Measurements from ENCODE around the gene LRRC38. TPM values are rescaled to one million over a fixed set of nuclear protein-coding genes. Genes with fewer than 3 reads are reported as not detected.
"Not testable (repeated sequence)": the region's sequence is repeated elsewhere in the genome, so short reads cannot be mapped to it uniquely, and the experiment has no call there.

Gene LRRC38, protein sequence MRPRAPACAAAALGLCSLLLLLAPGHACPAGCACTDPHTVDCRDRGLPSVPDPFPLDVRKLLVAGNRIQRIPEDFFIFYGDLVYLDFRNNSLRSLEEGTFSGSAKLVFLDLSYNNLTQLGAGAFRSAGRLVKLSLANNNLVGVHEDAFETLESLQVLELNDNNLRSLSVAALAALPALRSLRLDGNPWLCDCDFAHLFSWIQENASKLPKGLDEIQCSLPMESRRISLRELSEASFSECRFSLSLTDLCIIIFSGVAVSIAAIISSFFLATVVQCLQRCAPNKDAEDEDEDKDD
- not detected in 2 replicates for total RNA-seq

DNA sequence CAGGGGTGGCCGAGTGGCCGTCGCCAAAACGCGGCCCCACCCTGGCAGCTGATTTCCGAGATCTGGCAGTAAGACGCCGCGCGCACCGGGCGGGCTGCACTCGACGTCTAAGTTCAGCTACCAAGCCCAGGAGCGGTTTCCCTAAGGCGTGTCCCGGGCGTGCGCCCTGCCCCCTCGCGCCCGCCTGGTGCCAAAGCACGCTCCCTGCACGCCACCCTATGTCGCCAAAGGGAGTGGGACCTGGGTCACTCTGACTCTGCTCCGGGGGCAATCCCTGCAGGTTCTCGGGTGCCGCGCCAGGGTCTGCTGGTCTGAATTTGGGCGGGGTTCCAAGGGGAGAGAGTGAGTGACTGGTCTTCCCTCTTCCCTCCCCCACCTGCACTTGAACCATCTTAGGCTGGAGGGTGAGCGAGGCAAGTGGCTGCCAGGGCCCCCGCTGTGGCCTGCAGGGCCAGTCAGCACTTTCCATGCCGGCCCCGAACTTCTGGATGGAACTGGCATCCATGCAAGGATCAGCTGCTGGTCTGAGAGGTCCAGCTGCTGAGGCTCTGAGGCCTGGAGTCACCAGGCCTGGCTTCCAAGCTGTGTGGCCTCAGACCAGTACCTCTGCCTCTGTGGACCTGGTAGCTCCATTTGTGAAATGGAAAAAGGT, at the start of gene LRRC38:
Gene LRRC38 (minus strand): TSS at position 109 of the 652 bp plus-strand sequence. CDS start 410 bp downstream, outside the sequence.
- peaks cover under 1% of the 10 kb centered on the region for H3K9me3 Mint-ChIP-seq
- H3K4me3 Mint-ChIP-seq = no peak within 1 kb of the TSS
- H3K36me3 Mint-ChIP-seq (ENCODE audit: low read depth) = no peaks in the 10 kb centered on the region
- no peak for DNase-seq (ENCODE audit: low spot score)
- intact Hi-C loops (cut with micrococcal nuclease) = no loop called here
- peaks cover 23% of the 10 kb centered on the region for H3K27me3 Mint-ChIP-seq (ENCODE audit: insufficient read depth)
- H3K4me1 Mint-ChIP-seq (ENCODE audit: low read depth) = no peaks in the 10 kb centered on the region
- no peak within 1 kb of the TSS for H3K27ac Mint-ChIP-seq

DNA sequence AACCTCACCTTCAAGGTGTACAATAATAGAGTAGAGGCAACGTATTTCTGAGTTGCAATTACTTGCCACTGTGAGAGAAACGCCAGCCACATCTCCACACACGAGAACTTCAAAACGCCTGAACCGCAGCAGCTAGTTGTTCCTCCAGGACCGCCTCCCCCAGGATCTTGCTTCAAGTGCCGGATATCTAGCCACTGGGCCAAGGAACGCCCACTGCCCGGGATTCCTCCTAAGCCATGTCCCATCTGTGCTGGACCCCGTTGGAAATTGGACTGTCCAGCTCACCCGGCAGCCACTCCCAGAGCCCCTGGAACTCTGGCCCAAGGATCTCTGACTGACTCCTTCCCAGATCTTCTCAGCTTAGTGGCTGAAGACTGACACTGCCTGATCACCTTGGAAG, 49.2 kb upstream of the LRRC38 start:
- intact Hi-C loops (cut with micrococcal nuclease); H3K27me3 Mint-ChIP-seq (ENCODE audit: insufficient read depth); H3K36me3 Mint-ChIP-seq (ENCODE audit: low read depth); H3K4me3 Mint-ChIP-seq; H3K4me1 Mint-ChIP-seq (ENCODE audit: low read depth); DNase-seq (ENCODE audit: low spot score); H3K9me3 Mint-ChIP-seq; H3K27ac Mint-ChIP-seq: not testable (repeated sequence)

DNA sequence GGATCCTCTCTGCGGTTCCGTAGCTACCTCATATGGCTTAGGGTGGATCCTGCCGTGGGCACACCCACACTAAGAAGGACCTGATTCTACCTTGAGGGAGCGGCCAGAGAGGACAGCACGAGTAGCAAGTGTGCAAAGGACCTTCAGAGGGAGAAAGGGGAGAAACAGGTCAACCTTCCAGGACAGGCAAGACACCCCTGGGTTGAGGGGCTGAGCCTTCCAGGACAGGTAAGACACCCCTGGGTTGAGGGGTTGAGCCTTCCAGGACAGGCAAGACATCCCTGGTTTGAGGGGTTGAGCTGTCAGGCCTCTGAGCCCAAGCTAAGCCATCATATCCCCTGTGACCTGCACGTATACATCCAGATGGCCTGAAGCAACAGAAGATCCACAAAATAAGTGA, 46.7 kb upstream of the LRRC38 start:
- Mint-ChIP-seq H3K27ac (no peak overlapping the region), H3K9me3 (no peaks in the 10 kb centered on the region), H3K4me3 (no peak overlapping the region), H3K36me3 (ENCODE audit: low read depth) (no peaks in the 10 kb centered on the region), H3K27me3 (ENCODE audit: insufficient read depth) (peaks cover 2% of the 10 kb centered on the region), H3K4me1 (ENCODE audit: low read depth) (no peaks in the 10 kb centered on the region)
- intact Hi-C loops (cut with micrococcal nuclease) = no loop called here
- no peak for DNase-seq (ENCODE audit: low spot score)

DNA sequence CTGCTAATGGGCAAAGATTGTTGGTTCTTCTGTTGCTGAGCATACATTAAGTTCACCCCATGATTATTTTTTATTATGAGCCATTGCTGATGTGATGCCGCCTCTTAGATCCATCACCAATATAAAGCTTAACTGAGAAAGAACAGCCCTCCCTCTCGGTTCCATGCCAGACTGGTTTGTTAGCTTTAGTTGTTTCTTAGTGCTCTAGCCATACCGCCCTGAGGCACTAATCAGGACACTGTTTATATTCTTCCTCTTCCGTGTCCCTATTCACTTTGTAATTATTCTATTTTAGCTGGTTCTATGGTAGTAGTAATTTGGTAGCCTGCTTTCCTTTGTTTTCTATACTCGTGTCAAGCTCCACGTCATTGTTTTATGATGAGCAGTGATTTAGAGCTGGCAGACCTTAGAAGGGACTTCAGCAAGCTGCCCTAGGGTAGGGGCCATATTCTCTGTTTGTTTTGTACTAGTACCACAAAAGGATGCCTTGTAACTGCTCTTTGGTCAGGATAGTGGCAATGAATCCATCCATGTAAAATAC, 42.5 kb upstream of the LRRC38 start:
- H3K4me1 Mint-ChIP-seq (ENCODE audit: low read depth) = no peaks in the 10 kb centered on the region
- intact Hi-C loops (cut with micrococcal nuclease) = no loop called here
- no peak for DNase-seq (ENCODE audit: low spot score)
- H3K27ac Mint-ChIP-seq = no peak overlapping the region
- no peaks in the 10 kb centered on the region for H3K9me3 Mint-ChIP-seq
- no peak overlapping the region for H3K4me3 Mint-ChIP-seq
- no peaks in the 10 kb centered on the region for H3K36me3 Mint-ChIP-seq (ENCODE audit: low read depth)
- peaks cover 2% of the 10 kb centered on the region for H3K27me3 Mint-ChIP-seq (ENCODE audit: insufficient read depth)

DNA sequence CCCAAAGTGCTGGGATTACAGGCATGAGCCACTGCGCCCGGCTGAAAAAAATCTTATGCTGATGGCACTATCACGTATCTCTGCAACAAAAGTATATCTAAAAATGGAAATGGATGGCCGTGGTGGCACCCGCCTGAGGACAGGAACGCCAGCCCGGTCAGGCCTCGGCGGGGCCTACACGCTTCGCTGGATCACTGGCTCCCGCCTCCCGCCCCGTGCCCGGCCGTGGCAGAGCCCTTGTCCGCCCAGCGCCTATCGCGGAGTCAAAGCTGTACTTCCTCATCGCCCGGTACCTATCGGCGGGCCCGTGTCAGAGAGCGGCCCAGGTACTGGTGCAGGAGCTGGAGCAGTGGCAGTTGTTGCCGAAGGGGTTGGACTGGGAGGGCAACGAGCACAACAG, 41.0 kb upstream of the LRRC38 start:
- no peak for DNase-seq (ENCODE audit: low spot score)
- no peak overlapping the region for H3K27ac Mint-ChIP-seq
- H3K4me1 Mint-ChIP-seq (ENCODE audit: low read depth) = no peaks in the 10 kb centered on the region
- no peak overlapping the region for H3K4me3 Mint-ChIP-seq
- peaks cover 2% of the 10 kb centered on the region for H3K27me3 Mint-ChIP-seq (ENCODE audit: insufficient read depth)
- intact Hi-C loops (cut with micrococcal nuclease) = no loop called here
- no peaks in the 10 kb centered on the region for H3K36me3 Mint-ChIP-seq (ENCODE audit: low read depth)
- no peaks in the 10 kb centered on the region for H3K9me3 Mint-ChIP-seq

DNA sequence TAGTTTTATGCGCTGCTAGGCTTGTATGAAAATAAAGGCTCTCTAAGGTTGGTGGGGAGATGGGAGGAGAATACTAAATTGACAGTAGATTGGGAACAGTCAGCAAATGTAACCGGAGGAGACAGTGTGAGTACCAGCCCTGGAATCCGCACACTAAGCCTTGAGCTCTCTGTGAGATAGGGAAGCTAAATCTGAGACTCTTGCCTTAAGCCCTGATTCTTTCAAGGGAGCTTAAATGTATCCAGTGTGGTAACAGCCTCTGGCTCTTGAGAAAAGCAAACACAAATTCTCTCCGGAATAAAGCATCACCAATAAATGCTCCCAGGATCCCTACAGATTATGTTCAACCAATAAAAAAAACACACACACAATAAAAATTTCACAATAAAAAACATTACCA, 36.9 kb upstream of the LRRC38 start:
- Mint-ChIP-seq H3K4me1 (ENCODE audit: low read depth) (no peaks in the 10 kb centered on the region), H3K36me3 (ENCODE audit: low read depth) (no peaks in the 10 kb centered on the region)
- intact Hi-C loops (cut with micrococcal nuclease) = no loop called here

DNA sequence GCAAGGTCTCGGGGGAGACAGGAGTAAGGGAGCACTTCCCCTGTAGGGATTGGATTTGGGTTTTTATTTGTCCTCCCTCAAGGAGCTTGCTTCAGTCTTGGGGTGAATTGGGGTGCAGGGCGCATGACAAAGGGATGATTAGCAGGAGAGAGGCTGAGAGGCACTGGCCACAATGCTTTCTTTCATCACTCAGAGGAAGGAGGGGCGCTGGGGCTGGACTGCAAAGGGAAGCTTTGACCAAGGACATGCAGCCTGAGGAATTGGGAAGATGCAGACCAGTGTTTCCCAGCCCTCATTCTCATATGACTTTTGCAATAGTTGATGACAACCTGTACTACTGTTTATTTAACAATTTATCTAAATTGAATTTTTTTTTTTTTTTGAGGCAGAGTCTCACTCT, 35.7 kb upstream of the LRRC38 start:
- no peak for DNase-seq (ENCODE audit: low spot score)
- Mint-ChIP-seq H3K27me3 (ENCODE audit: insufficient read depth) (no peaks in the 10 kb centered on the region), H3K36me3 (ENCODE audit: low read depth) (no peaks in the 10 kb centered on the region), H3K4me3 (no peak overlapping the region), H3K27ac (no peak overlapping the region), H3K9me3 (no peaks in the 10 kb centered on the region), H3K4me1 (ENCODE audit: low read depth) (no peaks in the 10 kb centered on the region)
- intact Hi-C loops (cut with micrococcal nuclease) = no loop called here

More for the DNA sequence above, 36.9 kb upstream of the LRRC38 start:
- Mint-ChIP-seq H3K9me3 (no peaks in the 10 kb centered on the region), H3K4me3 (no peak overlapping the region), H3K27ac (no peak overlapping the region), H3K27me3 (ENCODE audit: insufficient read depth) (no peaks in the 10 kb centered on the region)
- no peak for DNase-seq (ENCODE audit: low spot score)

DNA sequence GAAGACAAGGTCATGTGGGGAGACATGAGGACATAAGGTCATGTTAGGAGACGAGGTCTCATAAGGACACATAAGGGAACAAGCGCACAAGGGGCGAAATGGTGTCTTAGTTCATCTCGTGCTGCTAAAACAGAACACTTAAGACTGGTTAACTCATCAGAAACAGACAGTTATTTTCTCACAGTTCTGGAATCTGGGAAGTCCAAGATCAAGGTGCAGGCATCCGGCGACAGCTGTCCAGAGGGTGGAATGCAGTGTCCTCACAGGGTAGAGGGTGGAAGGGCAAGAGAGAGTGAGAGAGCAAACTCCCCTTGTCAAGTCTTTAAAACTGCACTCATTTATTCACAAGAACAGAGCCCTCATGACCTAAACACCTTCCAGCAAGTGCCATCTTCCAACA, 35.2 kb upstream of the LRRC38 start:
- intact Hi-C loops (cut with micrococcal nuclease) = no loop called here
- no peaks in the 10 kb centered on the region for H3K36me3 Mint-ChIP-seq (ENCODE audit: low read depth)
- no peaks in the 10 kb centered on the region for H3K9me3 Mint-ChIP-seq
- H3K4me3 Mint-ChIP-seq = no peak overlapping the region
- no peaks in the 10 kb centered on the region for H3K4me1 Mint-ChIP-seq (ENCODE audit: low read depth)
- no peak overlapping the region for H3K27ac Mint-ChIP-seq
- no peak for DNase-seq (ENCODE audit: low spot score)
- H3K27me3 Mint-ChIP-seq (ENCODE audit: insufficient read depth) = no peaks in the 10 kb centered on the region

DNA sequence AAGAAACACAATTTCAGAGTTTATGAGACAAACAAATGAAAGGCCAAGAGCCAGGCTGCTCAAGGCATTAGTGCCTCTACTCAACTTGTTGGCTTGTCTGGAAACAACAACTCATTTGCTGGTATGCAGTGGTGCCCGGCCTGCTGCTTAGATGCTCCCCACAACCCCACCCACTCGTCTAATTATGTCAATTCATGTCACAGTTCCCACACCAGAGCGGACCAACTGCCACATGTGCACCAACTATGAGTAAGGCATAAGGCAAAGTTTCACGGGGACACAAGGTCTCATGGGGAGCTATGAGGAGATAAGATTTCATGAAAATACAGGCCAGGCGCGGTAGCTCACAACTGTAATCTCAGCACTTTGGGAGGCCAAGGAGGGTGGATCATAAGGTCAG, 34.5 kb upstream of the LRRC38 start:
- intact Hi-C loops (cut with micrococcal nuclease) = no loop called here
- H3K27ac Mint-ChIP-seq = no peak overlapping the region
- H3K27me3 Mint-ChIP-seq (ENCODE audit: insufficient read depth) = no peaks in the 10 kb centered on the region
- H3K9me3 Mint-ChIP-seq = no peaks in the 10 kb centered on the region
- no peak for DNase-seq (ENCODE audit: low spot score)
- H3K4me3 Mint-ChIP-seq = no peak overlapping the region
- H3K36me3 Mint-ChIP-seq (ENCODE audit: low read depth) = no peaks in the 10 kb centered on the region
- H3K4me1 Mint-ChIP-seq (ENCODE audit: low read depth) = no peaks in the 10 kb centered on the region

DNA sequence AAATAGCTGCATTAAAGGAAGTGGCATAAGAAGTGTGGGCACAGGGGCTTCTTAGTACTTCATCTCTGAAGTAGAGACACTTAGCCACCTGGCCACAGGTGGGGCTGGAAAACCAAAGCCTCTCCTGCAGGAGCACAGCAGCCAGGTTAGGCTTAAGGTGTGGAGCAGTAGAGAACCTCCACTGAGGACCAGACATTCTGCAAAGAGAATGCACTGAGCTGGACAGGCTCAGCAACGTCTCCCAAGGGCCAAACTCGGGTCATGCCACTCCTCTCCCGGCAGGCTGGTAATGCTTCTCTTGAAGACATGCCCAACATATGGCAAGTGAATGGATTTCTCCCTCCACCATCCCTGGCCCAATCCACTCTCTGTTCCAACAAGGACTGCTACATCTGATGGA, 33.0 kb upstream of the LRRC38 start:
- Mint-ChIP-seq H3K27me3 (ENCODE audit: insufficient read depth) (no peaks in the 10 kb centered on the region), H3K9me3 (no peaks in the 10 kb centered on the region), H3K4me1 (ENCODE audit: low read depth) (no peaks in the 10 kb centered on the region), H3K36me3 (ENCODE audit: low read depth) (no peaks in the 10 kb centered on the region), H3K27ac (no peak overlapping the region), H3K4me3 (no peak overlapping the region)
- intact Hi-C loops (cut with micrococcal nuclease) = no loop called here
- DNase-seq (ENCODE audit: low spot score) = no peak

DNA sequence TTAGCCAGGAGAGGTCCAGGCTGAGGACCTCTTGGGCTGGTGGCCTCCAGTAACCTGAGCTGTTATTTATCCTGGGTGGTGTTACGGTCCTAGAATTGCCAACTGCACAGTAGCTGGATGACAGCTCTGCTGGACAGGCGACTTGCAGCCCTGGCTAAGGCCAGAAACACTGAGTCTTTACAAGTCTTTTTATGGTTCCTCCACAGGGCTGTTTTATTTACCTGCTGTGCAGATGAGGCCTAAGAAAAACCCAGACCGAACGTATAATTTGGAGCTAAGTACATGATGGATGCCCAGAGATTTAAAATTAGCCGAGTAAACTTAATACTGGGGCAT, 30.4 kb upstream of the LRRC38 start:
- Mint-ChIP-seq H3K4me3 (no peak overlapping the region), H3K9me3 (no peaks in the 10 kb centered on the region), H3K27ac (no peak overlapping the region), H3K36me3 (ENCODE audit: low read depth) (no peaks in the 10 kb centered on the region), H3K27me3 (ENCODE audit: insufficient read depth) (no peaks in the 10 kb centered on the region), H3K4me1 (ENCODE audit: low read depth) (no peaks in the 10 kb centered on the region)
- no peak for DNase-seq (ENCODE audit: low spot score)
- intact Hi-C loops (cut with micrococcal nuclease) = no loop called here

DNA sequence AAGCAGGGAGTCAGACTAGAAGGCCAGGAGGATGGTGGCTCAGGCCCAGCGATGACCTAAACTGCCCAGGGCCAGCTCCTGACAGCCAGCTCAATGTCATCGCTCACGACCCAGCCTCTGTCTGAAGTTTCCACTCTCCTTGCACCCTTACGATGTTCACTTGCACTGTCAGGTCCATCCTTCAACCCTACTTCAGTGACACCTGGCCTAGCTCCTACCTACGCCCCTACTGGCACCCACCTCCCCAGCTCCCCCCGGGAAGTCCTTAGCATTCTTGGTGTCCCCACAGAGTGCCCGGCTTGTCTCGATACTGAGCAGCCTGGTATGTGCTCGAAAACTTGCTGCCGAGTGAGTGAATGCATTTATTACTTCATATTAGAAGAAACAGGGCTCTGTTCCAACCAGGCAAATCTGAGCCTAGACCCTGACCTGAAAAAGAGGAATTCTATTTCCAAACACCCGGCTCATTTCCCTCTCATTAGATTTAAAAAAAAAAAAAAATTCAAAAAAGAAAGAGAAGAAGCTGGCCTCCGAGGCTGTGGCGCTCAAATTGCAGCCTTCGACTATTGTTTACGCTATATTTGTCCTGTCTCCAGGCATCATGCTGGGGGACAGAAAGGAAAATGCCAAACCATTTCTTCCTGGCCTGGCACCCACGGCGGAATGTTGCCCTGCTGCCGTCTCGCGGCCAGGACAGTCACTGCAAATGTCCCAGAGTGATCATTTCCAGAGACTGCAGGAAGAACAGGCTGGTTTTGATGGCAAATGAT, 29.8 kb upstream of the LRRC38 start:
- no peak overlapping the region for H3K27ac Mint-ChIP-seq
- no peak overlapping the region for H3K4me3 Mint-ChIP-seq
- no peaks in the 10 kb centered on the region for H3K27me3 Mint-ChIP-seq (ENCODE audit: insufficient read depth)
- no peaks in the 10 kb centered on the region for H3K36me3 Mint-ChIP-seq (ENCODE audit: low read depth)
- no peak for DNase-seq (ENCODE audit: low spot score)
- no peaks in the 10 kb centered on the region for H3K4me1 Mint-ChIP-seq (ENCODE audit: low read depth)
- intact Hi-C loops (cut with micrococcal nuclease) = no loop called here
- no peaks in the 10 kb centered on the region for H3K9me3 Mint-ChIP-seq

All from activated T-helper 1 cell treated with anti-CD3 and anti-CD28 coated beads, Interleukin-12 subunit alpha, Interleukin-12 subunit beta, Interleukin-2, Interleukin-4 antibody, amounts not matched to agents 30 ng/mL and 10 ng/mL and 1 ng/mL, durations not matched to agents 14 hours and 24 hours and 36 hours (primary cell).